Lung (tissue), 12 donors: ENCODE data around the gene RHOT2. TPM values are rescaled to one million over a fixed set of nuclear protein-coding genes. Genes with fewer than 3 reads are reported as not detected.

Source experiments
- ATAC-seq: fragments of 200-7000 bp; cut with Tn5 transposase; one replicate; pipeline ENCODE4 v1.9.1; 2020; ENCODE audit warnings: moderate number of reproducible peaks; ENCODE audit not compliant: insufficient read depth, low FRiP score
- DNase-seq, 3 donors: peaks; one replicate each; pipeline ENCODE4 v3.0.0-alpha.2; 2013 to 2017
- H3K27ac ChIP-seq, 2 donors: one replicate each; pipeline ENCODE4 v1.5.1; 2013; ENCODE audit warnings: mild to moderate bottlenecking in 2 of 2, moderate library complexity in 2 of 2, control low read depth in 1 of 2, inconsistent platforms in 1 of 2, low read depth in 1 of 2, low read length in 1 of 2
- H3K27me3 ChIP-seq, 3 donors: one replicate each; pipeline ENCODE4 v1.5.1; 2013; ENCODE audit warnings: low read length in 2 of 3; ENCODE audit not compliant: control insufficient read depth in 3 of 3, insufficient read depth in 3 of 3
- H3K36me3 ChIP-seq, 4 donors: one replicate each; pipeline ENCODE4 v1.5.1; 2013; ENCODE audit warnings: low read length in 4 of 4, mild to moderate bottlenecking in 1 of 4, moderate library complexity in 1 of 4; ENCODE audit not compliant: control insufficient read depth in 4 of 4, insufficient read depth in 4 of 4
- H3K4me1 ChIP-seq, 5 donors: one replicate each; pipeline ENCODE4 v1.5.1; 2013; ENCODE audit warnings: low read length in 5 of 5, mild to moderate bottlenecking in 2 of 5, moderate library complexity in 1 of 5; ENCODE audit not compliant: control insufficient read depth in 5 of 5, insufficient read depth in 5 of 5
- H3K4me3 ChIP-seq: one replicate; pipeline ENCODE4 v1.5.1; 2013; ENCODE audit warnings: mild to moderate bottlenecking, control low read depth, moderate library complexity
- H3K9ac ChIP-seq, 2 donors: one replicate each; pipeline ENCODE4 v1.5.1; 2013; ENCODE audit warnings: low read length in 2 of 2, control low read depth in 1 of 2; ENCODE audit not compliant: insufficient read depth in 1 of 2
- H3K9me3 ChIP-seq, 4 donors: one replicate each; pipeline ENCODE4 v1.5.1; 2013; ENCODE audit warnings: low read length in 3 of 4, mild to moderate bottlenecking in 1 of 4, moderate library complexity in 1 of 4; ENCODE audit not compliant: control insufficient read depth in 4 of 4, insufficient read depth in 3 of 4
- CTCF ChIP-seq: IDR thresholded peaks from 2 replicates; pipeline ENCODE4 v1.5.1; 2012; ENCODE audit warnings: mild to moderate bottlenecking; ENCODE audit errors: control extremely low read depth, extremely low read depth
- WGBS, 2 donors: extraction: QIAGEN DNeasy Blood & Tissue Kit; methylation state at CpG; one replicate each; pipeline ENCODE4 v1.1.7; 2013; 5-methylcytosine and 5-hydroxymethylcytosine counted together
- polyA plus RNA-seq, 2 donors: library from polyadenylated mRNA; stranded (reverse); fragments of 200-250 nt; gene quantifications; one replicate each; pipeline ENCODE4 v1.2.1, GENCODE V29; 2013
- total RNA-seq, 2 donors: library from RNA; depleted of rRNA in 1 of 2; stranded (reverse); fragments of >200 nt in 1 of 2; gene quantifications; one replicate each; pipeline ENCODE4 v1.2.1, GENCODE V29; 2014 to 2021
- donor health status: control.
- donor health status: control.
- donor health status: Bipolar disorder and iron deficiency.
- donor health status: healthy.
- donor health status: DM: yes; HTN: yes; CAD: no.

The RHOT2 gene
- total and polyA plus RNA-seq, 4 donors: 40.5 to 121 (median 115) TPM

- ATAC-seq: peak; percentile 70
- peak overlapping the region; percentile 87 to 96 for H3K27ac ChIP-seq
- DNase-seq: no peak
Measured at GRCh38 chr16:642189-643049, 25.5 kb upstream of the RHOT2 start.

DNA sequence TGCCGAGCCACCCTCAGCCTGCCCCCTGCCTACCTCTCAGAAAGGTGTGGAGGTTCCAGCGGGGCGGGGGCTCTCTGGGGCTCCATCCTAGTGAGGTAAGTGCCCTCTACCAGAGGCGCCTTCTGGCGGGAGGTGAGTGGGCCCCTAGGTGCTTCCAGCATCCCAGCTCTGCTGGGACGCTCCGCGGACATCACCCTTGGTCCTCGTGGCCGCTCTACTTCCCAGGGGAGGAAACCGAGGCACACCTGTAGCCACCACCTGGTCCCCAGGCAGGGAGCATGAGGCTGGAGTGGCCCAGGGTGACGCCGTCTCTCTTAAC is 24.9 kb upstream of the RHOT2 start:
- Histone ChIP-seq H3K27me3 (peaks cover 0 to 3% (median 0%) of the 10 kb centered on the region in 3 donors), H3K4me1 (peaks cover 0 to 29% (median 4%) of the 10 kb centered on the region in 5 donors), H3K9ac (no peak overlapping the region), H3K4me3 (no peak overlapping the region), H3K9me3 (no peaks in the 10 kb centered on the region), H3K27ac (peak overlapping the region; percentile 87 to 96), H3K36me3 (peaks cover 0 to 2% (median 0%) of the 10 kb centered on the region in 4 donors)
- TF ChIP-seq CTCF: no peak
- ATAC-seq (no peak), DNase-seq (no peak)
- WGBS, 2 donors: 79 to 87% methylated on average over 13 of the region's 13 CpGs

More at GRCh38 chr16:642189-643049, 25.5 kb upstream of the RHOT2 start:
- Histone ChIP-seq H3K36me3 (peaks cover 0 to 2% (median 0%) of the 10 kb centered on the region in 4 donors), H3K4me1 (peaks cover 0 to 28% (median 5%) of the 10 kb centered on the region in 5 donors), H3K27me3 (peaks cover 0 to 3% (median 0%) of the 10 kb centered on the region in 3 donors), H3K9ac (no peak overlapping the region), H3K4me3 (peak overlapping the region; percentile 73), H3K9me3 (no peaks in the 10 kb centered on the region)
- no peak for TF ChIP-seq CTCF
- WGBS, 2 donors: 6% methylated on average over 50 to 72 of the region's 72 CpGs

DNA sequence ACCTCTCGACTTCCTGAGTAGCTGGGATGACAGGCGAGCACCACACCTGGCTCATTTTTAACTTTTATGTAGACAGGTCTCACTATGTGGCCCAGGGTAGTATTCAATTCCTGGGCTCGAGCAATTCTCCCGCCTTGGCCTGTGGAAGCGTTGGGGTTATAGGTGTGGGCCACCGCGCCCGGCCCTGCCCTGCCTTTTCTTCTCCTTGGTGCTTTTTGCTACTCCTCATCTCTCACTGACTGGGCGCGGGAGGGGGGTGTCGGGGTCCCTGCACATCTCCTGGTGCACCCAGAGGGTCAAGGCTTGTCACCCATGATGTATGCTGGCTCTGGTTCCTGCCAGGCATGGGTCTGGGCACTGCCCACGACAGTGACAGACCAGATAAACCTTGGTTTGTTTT is 23.4 kb upstream of the RHOT2 start:
- Histone ChIP-seq H3K36me3 (peaks cover 0 to 2% (median 0%) of the 10 kb centered on the region in 4 donors), H3K4me1 (peaks cover 0 to 34% (median 8%) of the 10 kb centered on the region in 5 donors), H3K4me3 (no peak overlapping the region), H3K27ac (no peak overlapping the region), H3K27me3 (peaks cover 0 to 3% (median 0%) of the 10 kb centered on the region in 3 donors), H3K9ac (no peak overlapping the region), H3K9me3 (no peaks in the 10 kb centered on the region)
- no peak for TF ChIP-seq CTCF
- no peak for ATAC-seq
- 92 to 96% methylated on average over 12 of the region's 12 CpGs for whole genome bisulfite sequencing, 2 donors
- DNase-seq: no peak
